Activated effector memory CD4-positive, alpha-beta T cell treated with anti-CD3 and anti-CD28 coated beads, Interleukin-2, amount 50 U/mL, for 16 hours (primary cell): Measurements from ENCODE around the gene CAVIN1.
"Not testable (repeated sequence)": the region's sequence is repeated elsewhere in the genome, so short reads cannot be mapped to it uniquely, and the experiment has no call there.

ENCODE experiments used
- DNase-seq: peaks from one replicate; pipeline ENCODE4 v3.0.0-alpha.2; 2020

The CAVIN1 gene

DNA sequence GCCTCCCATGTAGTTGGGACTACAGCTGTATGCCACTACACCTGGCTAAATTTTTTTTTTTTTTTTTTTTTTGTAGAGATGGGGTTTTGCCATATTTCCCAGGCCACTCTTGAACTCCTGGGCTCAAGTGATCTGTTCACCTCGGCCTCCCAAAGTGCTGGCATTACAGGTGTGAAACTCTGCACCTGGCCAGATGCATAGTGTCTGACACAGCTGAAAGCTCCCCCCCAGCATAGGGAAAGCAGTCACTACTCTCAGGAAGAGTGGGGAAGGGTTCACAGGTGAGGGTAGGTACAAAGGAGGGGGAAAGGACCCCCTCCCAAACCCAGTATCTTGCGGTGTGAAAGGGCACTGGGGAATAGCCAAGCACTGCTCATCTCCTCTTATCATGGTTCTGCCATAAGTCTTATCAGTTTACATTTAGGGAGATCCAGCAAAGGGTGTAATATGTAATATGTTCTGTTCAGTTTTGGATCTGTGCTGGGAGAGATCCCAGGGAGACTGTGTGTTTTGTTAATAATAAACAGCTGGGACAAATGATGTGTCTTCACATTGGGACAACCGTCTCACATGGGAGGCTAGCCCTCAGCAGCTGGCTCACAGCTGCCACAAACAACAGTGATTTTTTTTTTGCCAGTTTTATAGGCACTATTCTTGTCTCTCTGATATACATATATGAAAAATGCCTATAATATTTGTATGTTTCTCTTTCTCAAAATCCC is 6.8 kb upstream of the CAVIN1 start:
- DNase-seq = no peak

DNA sequence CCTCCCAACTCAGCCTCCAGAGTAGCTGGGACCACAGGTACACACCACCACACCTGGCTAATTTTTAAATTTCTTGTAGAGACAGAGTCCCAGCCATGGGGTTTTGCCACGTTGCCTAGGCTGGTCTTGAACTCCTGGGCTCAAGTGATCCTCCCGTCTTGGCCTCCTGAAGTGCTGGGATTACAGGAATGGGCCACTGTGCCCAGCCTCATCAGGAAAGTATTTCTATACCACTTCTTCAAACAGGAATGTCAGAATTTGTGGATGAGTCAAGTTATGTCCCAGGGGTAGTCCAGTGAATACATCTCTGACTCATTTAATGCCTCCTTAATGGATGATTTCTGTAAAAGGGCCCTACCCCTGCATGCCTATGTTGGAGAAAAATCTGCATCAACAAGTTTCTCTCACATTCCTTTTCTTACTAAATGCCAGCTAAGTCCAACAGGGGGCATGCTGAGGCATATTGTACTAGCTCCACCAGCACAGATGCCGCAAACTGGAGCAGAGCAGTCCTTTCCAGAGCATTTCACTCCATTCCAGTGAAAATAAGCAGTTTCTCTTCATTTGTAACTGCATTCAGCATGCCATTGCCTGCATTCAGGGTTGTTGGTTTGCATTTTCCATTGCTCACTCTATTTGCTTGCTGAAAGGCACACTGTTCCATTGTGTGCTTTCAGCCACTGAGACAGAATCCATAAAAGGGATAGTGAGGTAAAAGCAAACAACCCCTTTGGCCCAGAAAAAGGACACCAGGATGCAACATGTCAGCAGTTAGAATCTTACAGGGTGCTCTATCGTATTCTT is 5.3 kb upstream of the CAVIN1 start:
- DNase-seq = no peak

DNA sequence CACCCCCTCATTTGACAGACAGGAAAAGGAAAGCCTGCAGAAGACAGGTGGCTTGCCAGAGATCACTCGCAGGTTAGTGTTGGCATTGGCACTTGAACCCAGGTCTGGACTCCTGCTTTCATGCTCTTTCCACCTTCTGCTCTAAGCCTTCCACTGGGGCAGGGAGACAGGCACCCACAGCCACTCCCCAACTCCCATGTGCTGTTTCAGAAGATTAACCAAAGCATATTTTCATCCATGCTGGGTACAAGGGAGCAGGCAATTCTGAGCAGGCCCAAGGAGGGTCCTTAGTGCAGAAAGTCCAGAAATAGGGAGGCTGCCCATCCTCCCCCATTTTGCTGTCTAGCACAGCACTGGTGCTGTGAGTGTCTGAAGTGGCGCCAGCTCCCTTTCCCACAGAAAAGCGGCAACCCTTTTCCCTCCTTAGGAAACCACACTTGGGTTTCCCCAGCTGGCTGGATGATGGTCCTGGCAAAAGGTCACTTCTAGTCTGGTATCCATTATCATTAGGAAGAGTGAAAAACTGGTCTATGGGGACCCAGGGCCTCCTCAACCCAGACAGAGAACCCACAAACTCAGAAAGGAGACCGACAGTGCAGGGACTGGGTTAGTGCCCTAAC is 2.0 kb upstream of the CAVIN1 start:
- DNase-seq = no peak

GRCh38 chr17:42423766-42424165 is 710 bp upstream of the CAVIN1 start:
- DNase-seq = no peak

DNA sequence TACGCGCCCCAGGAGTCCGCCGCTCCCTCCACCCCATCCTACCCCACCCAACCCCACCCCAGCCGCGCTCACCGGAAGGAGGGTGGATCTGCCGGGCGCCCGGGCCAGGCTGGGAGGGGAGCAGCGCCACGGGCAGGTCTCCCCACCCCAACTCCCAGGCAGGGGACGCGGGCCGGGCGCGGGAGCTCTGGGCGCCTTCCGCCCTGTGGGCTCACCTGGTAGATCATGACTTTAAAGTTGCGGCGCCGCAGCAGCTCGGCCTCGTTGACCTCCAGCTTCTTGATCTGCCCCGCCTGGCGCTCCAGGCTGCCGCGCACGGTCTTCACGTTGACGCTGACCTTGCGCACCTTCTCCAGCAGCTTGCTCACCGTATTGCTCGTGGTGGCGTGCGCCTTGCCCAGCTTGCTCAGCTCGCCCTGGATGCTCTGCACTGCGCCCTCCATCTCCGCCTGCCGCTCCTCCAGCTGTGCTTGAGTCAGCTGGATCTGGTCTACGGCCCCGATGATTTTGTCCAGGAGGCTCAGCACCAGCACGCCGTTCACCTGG is 571 bp downstream of the CAVIN1 start:
- peak; percentile 69 for DNase-seq

GRCh38 chr17:42421507-42422338 is 1.3 kb downstream of the CAVIN1 start:
- DNase-seq = no peak

DNA sequence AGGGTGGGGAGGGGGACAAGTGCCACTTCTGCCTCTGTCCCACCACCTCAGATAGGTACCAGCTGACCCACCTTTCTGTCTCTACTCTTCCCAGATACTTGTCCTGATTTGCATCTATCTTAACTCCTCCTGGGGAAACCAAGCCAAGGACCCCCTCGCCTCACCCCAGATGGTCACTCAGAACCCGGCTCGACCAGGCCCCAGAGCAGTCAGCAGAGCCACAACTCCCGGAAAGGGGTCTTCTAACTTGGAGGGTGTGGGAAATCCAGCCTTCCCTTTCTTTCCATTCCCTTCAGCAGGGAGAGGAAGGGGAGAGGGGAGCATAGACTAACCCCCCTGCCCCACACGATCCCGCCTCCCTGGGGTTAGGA is 1.9 kb downstream of the CAVIN1 start:
- no peak for DNase-seq

DNA sequence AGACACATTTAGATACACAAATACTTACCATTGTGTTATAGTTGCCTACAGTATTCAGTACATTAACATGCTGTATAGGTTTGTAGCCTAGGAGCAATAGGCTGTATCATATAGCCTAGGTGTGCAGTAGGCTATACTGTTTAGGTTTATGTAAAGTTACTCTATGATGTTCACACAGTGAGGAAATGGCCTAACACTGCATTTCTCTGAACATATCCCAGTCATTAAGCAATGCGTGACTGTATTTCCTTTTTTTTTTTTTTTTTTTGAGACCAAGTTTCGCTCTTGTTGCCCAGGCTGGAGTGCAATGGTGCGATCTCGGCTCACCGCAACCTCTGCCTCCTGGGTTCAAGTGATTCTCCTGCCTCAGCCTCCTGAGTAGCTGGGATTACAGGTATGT is 5.1 kb downstream of the CAVIN1 start:
- DNase-seq = not testable (repeated sequence)

GRCh38 chr17:42414704-42415409 is 8.2 kb downstream of the CAVIN1 start:
- DNase-seq = peak; percentile 82

- DNase-seq = no peak
These were observed 9.5 kb downstream of the CAVIN1 start for GRCh38 chr17:42413464-42414040.

GRCh38 chr17:42411905-42412679 is 11.0 kb downstream of the CAVIN1 start:
- DNase-seq = no peak

DNA sequence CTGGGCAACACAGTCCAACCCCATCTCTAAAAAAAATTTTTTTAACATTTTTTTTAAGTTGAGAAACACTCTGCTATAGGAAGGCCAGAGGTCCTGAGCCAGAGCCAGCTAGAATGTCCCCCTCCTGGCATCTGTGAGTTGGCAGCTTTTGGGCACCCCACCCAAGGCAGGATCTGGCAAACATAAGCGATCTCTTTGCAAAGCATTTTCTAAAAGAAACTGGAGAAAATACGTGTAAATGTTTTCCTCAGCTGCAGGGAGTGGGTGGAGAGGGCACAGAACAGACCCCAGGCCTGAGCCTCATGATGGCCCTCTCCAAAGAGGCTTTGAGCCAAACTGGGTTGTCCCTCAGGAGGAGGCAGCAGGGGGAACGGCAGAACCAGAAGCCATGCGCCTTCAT is 11.7 kb downstream of the CAVIN1 start:
- no peak for DNase-seq

DNA sequence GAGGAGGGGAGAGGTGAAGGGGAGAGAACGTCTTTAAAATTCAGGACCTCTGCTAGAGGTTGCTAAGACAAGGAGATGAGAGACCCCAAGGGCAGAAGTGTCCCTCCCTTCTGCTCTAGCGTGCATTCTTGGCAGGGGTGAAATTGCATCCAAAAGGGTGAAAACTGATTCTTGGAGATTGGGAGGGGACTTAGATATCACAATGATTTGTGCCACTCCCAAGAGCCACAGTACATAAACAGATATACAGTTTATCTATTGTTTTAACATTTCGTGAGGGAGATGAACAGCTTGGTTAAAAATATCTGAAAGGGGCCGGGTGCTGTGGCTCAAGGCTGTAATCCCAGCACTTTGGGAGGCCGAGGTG is 12.8 kb downstream of the CAVIN1 start:
- no peak for DNase-seq

- no peak for DNase-seq
These were observed 13.3 kb downstream of the CAVIN1 start for GRCh38 chr17:42409523-42410318.

DNA sequence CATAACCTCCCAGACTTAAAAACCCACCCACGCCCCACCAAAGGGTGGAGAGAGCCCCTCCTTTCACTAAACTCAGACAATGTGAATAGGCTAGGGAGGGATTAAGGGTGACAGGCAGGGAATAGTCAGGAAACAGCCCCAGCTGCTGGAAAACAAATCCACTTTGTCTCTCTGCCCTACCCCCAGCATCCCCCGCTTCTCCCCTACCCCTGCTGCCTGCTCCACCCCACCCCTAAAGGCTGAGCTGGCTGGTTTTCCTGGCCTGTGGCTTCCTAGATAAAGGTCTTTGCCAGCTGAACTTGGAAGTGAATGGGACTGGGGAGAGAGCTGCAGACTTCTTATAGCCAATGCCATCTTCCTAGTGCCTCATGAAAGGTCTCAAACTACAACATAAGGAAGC is 15.0 kb downstream of the CAVIN1 start:
- no peak for DNase-seq

DNA sequence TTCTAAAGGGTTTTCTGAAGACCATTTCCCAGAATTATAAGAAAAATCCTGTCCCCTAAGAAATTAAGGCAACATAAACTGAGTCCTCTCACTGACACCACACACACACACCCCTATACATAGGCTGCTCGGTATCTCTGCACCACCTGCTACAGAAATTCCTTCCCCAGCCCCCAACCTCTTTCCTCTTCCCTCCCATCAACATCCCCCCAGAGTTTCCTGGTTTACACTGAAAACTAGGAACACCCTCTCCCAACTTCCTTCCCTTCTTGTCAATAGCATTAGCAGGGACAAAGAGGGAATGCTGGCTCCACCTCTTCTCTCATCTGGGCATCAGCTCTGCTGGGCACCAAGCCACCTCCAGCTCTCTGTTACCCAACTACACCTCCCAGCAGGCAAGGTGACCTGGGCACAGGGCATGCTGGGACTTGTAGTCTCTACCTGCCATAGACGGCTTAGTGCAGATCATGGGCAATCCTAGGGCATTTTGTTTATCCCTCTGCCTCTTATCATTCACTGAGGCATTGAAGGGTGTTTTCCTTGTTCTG is 15.7 kb downstream of the CAVIN1 start:
- DNase-seq = peak; percentile 85

- DNase-seq = no peak
These were observed 16.3 kb downstream of the CAVIN1 start for GRCh38 chr17:42406615-42407288.

DNA sequence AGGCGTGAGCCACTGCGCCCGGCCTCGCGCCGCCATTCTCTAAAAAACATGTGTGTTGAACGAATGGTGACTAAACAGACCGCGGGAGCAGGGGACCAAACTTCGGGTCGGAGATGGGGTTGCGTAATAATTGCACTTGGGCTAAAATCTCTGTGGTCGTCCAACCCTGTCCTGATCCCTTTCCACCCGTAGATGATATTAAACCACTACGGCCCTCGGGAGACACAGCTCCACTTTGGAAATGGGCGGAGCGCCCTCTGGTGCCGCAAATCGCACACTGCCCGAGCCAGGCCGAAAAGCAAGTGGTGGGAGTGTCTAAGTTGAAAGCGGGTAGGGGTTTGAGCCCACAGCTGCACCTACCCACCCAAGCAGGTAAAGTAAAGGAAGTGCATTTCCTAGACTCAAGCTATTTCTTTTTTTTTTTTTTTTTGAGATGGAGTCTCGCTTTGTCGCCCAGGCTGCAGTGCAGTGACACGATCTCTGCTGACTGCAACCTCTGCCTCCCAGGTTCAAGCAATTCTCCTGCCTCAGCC is 17.0 kb downstream of the CAVIN1 start:
- peak; percentile 93 for DNase-seq

DNA sequence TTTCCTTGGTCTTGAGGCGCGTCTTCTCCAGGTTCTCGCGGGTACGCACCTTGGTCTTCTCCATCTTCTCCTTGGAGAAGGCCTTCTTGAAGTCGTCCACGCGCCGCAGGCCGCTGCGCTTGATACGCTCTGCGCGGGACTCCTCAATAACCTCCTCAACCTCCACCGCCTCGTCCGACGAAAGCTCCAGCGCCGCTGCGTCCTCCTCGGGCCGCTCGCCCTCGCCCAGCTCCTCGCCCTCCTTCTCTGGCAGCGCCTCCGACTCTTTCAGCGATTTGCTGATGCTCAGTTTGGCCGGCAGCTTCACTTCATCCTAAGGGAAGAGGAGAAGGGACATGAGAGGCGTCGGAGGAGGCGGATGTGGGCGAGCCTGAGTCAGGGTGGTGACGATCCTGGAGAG is 18.0 kb downstream of the CAVIN1 start:
- DNase-seq = no peak
